ENCODE results near the gene CDKN1C.

CDKN1C gene

GRCh38 chr11:2841411-2842190 is 44.0 kb downstream of the CDKN1C start:
- DNase-seq: no peak

GRCh38 chr11:2839395-2839943 is 46.1 kb downstream of the CDKN1C start:
- no peak for DNase-seq

GRCh38 chr11:2838676-2839294 is 46.8 kb downstream of the CDKN1C start:
- no peak for DNase-seq

GRCh38 chr11:2838091-2838490 is 47.5 kb downstream of the CDKN1C start:
- DNase-seq: no peak

GRCh38 chr11:2837651-2838050 is 47.9 kb downstream of the CDKN1C start:
- DNase-seq: no peak

- DNase-seq: no peak
Observed at GRCh38 chr11:2837096-2837601, 48.4 kb downstream of the CDKN1C start.

- DNase-seq: no peak
Observed at GRCh38 chr11:2836315-2837095, 49.1 kb downstream of the CDKN1C start.

- DNase-seq: no peak
Observed at GRCh38 chr11:2835751-2836150, 49.8 kb downstream of the CDKN1C start.

GRCh38 chr11:2835296-2835695 is 50.3 kb downstream of the CDKN1C start:
- no peak for DNase-seq

- DNase-seq: no peak
Observed at GRCh38 chr11:2834503-2835273, 50.9 kb downstream of the CDKN1C start.

- DNase-seq: no peak
Observed at GRCh38 chr11:2833716-2834502, 51.7 kb downstream of the CDKN1C start.
